Mesenchymal stem cell (in vitro differentiated cells and primary cell): ENCODE measurements around the gene WNT4.
A peak's percentile ranks its signal among the peaks of the same experiment; 100 is the strongest.

Experiments
- DNase-seq: peaks from one replicate; pipeline ENCODE4 v3.0.0-alpha.2; 2013
- H2AFZ ChIP-seq: one replicate; pipeline ENCODE4 v1.6.1; 2013; ENCODE audit warnings: low read depth, mild to moderate bottlenecking, control low read depth, inconsistent platforms, low read length, moderate library complexity
- H2AK5ac ChIP-seq: 2 replicates; pipeline ENCODE4 v1.6.1; 2013; ENCODE audit warnings: low read length, moderate library complexity, mild to moderate bottlenecking, inconsistent platforms; ENCODE audit not compliant: severe bottlenecking
- H2BK120ac ChIP-seq: one replicate; pipeline ENCODE4 v1.6.1; 2013; ENCODE audit warnings: low read depth, mild to moderate bottlenecking, inconsistent platforms, low read length, moderate library complexity
- H2BK12ac ChIP-seq, 2 experiments: one replicate each; pipeline ENCODE4 v1.6.1; 2013; ENCODE audit warnings: inconsistent platforms in 2 of 2, low read length in 2 of 2, mild to moderate bottlenecking in 2 of 2, moderate library complexity in 2 of 2, control low read depth in 1 of 2
- H2BK15ac ChIP-seq: one replicate; pipeline ENCODE4 v1.6.1; 2013; ENCODE audit warnings: mild to moderate bottlenecking, low read depth, inconsistent platforms; ENCODE audit not compliant: poor library complexity, severe bottlenecking
- H2BK5ac ChIP-seq: 2 replicates; pipeline ENCODE4 v1.6.1; 2013; ENCODE audit warnings: low read depth, mild to moderate bottlenecking, low read length, control low read depth, inconsistent platforms; ENCODE audit not compliant: poor library complexity, severe bottlenecking
- H3K14ac ChIP-seq, 2 experiments: one replicate each; pipeline ENCODE4 v1.6.1; 2013; ENCODE audit warnings: inconsistent platforms in 2 of 2, low read length in 2 of 2, control low read depth in 1 of 2, mild to moderate bottlenecking in 1 of 2, moderate library complexity in 1 of 2
- H3K18ac ChIP-seq, 2 experiments: one replicate each; pipeline ENCODE4 v1.6.1; 2013; ENCODE audit warnings: inconsistent platforms in 2 of 2, low read length in 2 of 2, control low read depth in 1 of 2, low read depth in 1 of 2, mild to moderate bottlenecking in 1 of 2
- H3K23ac ChIP-seq, 2 experiments: one replicate each; pipeline ENCODE4 v1.6.1; 2013; ENCODE audit warnings: inconsistent platforms in 2 of 2, low read length in 2 of 2, mild to moderate bottlenecking in 2 of 2, moderate library complexity in 2 of 2, control low read depth in 1 of 2
- H3K27ac ChIP-seq: 2 replicates; pipeline ENCODE4 v1.5.1; 2013; ENCODE audit warnings: mild to moderate bottlenecking, moderate library complexity, low read length, control low read depth, inconsistent platforms; ENCODE audit not compliant: poor library complexity, severe bottlenecking
- H3K27me3 ChIP-seq, 2 experiments: 2 replicates each; pipeline versions ENCODE4 v1.6.1 to v1.7.0; 2013; ENCODE audit warnings: low read length in 2 of 2, mild to moderate bottlenecking in 2 of 2, moderate library complexity in 2 of 2, control low read depth in 1 of 2, inconsistent platforms in 1 of 2; ENCODE audit not compliant: control insufficient read depth in 1 of 2, insufficient read depth in 1 of 2
- H3K36me3 ChIP-seq, 2 experiments: 2 replicates each; pipeline versions ENCODE4 v1.6.1 to v1.7.0; 2013; ENCODE audit warnings: low read length in 2 of 2, control low read depth in 1 of 2, inconsistent platforms in 1 of 2, low read depth in 1 of 2, mild to moderate bottlenecking in 1 of 2; ENCODE audit not compliant: insufficient read depth in 2 of 2, control insufficient read depth in 1 of 2
- H3K4ac ChIP-seq, 2 experiments: one replicate each; pipeline ENCODE4 v1.6.1; 2013; ENCODE audit warnings: inconsistent platforms in 2 of 2, low read length in 2 of 2, mild to moderate bottlenecking in 2 of 2, moderate library complexity in 2 of 2, control low read depth in 1 of 2, low read depth in 1 of 2
- H3K4me1 ChIP-seq: 2 replicates; pipeline ENCODE4 v1.6.1; 2013; ENCODE audit warnings: low read depth, low read length, control low read depth; ENCODE audit not compliant: control insufficient read depth, insufficient read depth
- H3K4me2 ChIP-seq: 2 replicates; pipeline ENCODE4 v1.6.1; 2013; ENCODE audit warnings: low read length, mild to moderate bottlenecking, inconsistent platforms; ENCODE audit not compliant: poor library complexity, severe bottlenecking
- H3K4me3 ChIP-seq, 2 experiments: 2 replicates each; pipeline versions ENCODE4 v1.5.1 to v1.7.0; 2013; ENCODE audit warnings: low read length in 2 of 2, mild to moderate bottlenecking in 2 of 2, control low read depth in 1 of 2, low read depth in 1 of 2; ENCODE audit not compliant: insufficient read depth in 1 of 2
- H3K79me1 ChIP-seq: replicated peaks from 2 replicates; pipeline ENCODE4 v1.6.1; 2013; ENCODE audit warnings: mild to moderate bottlenecking, control low read depth, low read length, inconsistent platforms; ENCODE audit not compliant: poor library complexity, severe bottlenecking
- H3K9ac ChIP-seq: 2 replicates; pipeline ENCODE4 v1.7.0; 2013; ENCODE audit warnings: mild to moderate bottlenecking, low read length, moderate library complexity
- H3K9me3 ChIP-seq: 2 replicates; pipeline ENCODE4 v1.7.0; 2013; ENCODE audit warnings: mild to moderate bottlenecking, low read length; ENCODE audit not compliant: control insufficient read depth
- H4K8ac ChIP-seq: one replicate; pipeline ENCODE4 v1.6.1; 2013; ENCODE audit warnings: inconsistent platforms, mild to moderate bottlenecking, low read length, moderate library complexity
- H4K91ac ChIP-seq: one replicate; pipeline ENCODE4 v1.6.1; 2013; ENCODE audit warnings: mild to moderate bottlenecking, low read length, inconsistent platforms
- WGBS: methylation state at CpG from one replicate; pipeline ENCODE4 v1.1.7; 2013; ENCODE audit warnings: mixed read lengths; 5-methylcytosine and 5-hydroxymethylcytosine counted together

Gene WNT4

GRCh38 chr1:22089134-22089571 is 53.7 kb downstream of the WNT4 start:
- H3K4me3 ChIP-seq: no peak overlapping the region
- H2AK5ac ChIP-seq: no peak overlapping the region
- H4K91ac ChIP-seq: no peak overlapping the region
- no peaks in the 10 kb centered on the region for H3K79me1 ChIP-seq
- H3K27me3 ChIP-seq: no peaks in the 10 kb centered on the region
- no peak overlapping the region for H4K8ac ChIP-seq
- no peaks in the 10 kb centered on the region for H3K9me3 ChIP-seq
- peak overlapping the region; percentile 23 for H3K9ac ChIP-seq
- H3K23ac ChIP-seq: peak overlapping the region in 1 of 2 experiments; percentile 83
- peaks cover 4% of the 10 kb centered on the region for H3K4me1 ChIP-seq
- H3K36me3 ChIP-seq: peaks cover 2 to 83% of the 10 kb centered on the region in 2 experiments
- no peak overlapping the region for H3K4ac ChIP-seq
- H3K4me2 ChIP-seq: no peak overlapping the region
- no peak overlapping the region for H3K18ac ChIP-seq
- H3K27ac ChIP-seq: no peak overlapping the region
- no peak overlapping the region for H2BK120ac ChIP-seq
- H2BK15ac ChIP-seq: no peak overlapping the region
- H3K14ac ChIP-seq: no peak overlapping the region
- H2BK5ac ChIP-seq: no peak overlapping the region
- H2AFZ ChIP-seq: no peak overlapping the region
- no peak overlapping the region for H2BK12ac ChIP-seq
- DNase-seq: no peak
- 78% methylated on average over 1 of the region's 3 CpGs for WGBS

GRCh38 chr1:22088331-22088730 is 54.6 kb downstream of the WNT4 start:
- H3K27ac ChIP-seq: no peak overlapping the region
- peaks cover 2 to 84% of the 10 kb centered on the region in 2 experiments for H3K36me3 ChIP-seq
- H3K4ac ChIP-seq: no peak overlapping the region
- H3K23ac ChIP-seq: no peak overlapping the region
- no peak overlapping the region for H3K4me3 ChIP-seq
- DNase-seq: no peak
- H3K9ac ChIP-seq: no peak overlapping the region
- no peak overlapping the region for H3K18ac ChIP-seq
- H3K14ac ChIP-seq: no peak overlapping the region
- no peak overlapping the region for H2BK120ac ChIP-seq
- WGBS: 87% methylated on average over 1 of the region's 2 CpGs
- H4K91ac ChIP-seq: no peak overlapping the region
- no peak overlapping the region for H2BK12ac ChIP-seq
- no peak overlapping the region for H2BK15ac ChIP-seq
- no peaks in the 10 kb centered on the region for H3K9me3 ChIP-seq
- H3K79me1 ChIP-seq: no peaks in the 10 kb centered on the region
- H3K27me3 ChIP-seq: no peaks in the 10 kb centered on the region
- peaks cover 4% of the 10 kb centered on the region for H3K4me1 ChIP-seq
- no peak overlapping the region for H2BK5ac ChIP-seq
- H2AFZ ChIP-seq: no peak overlapping the region
- no peak overlapping the region for H3K4me2 ChIP-seq
- no peak overlapping the region for H4K8ac ChIP-seq
- no peak overlapping the region for H2AK5ac ChIP-seq

- no peak overlapping the region for H3K4me3 ChIP-seq
- H2AFZ ChIP-seq: no peak overlapping the region
- no peak overlapping the region for H2BK120ac ChIP-seq
- no peak overlapping the region for H2BK5ac ChIP-seq
- DNase-seq: no peak
- 100% methylated on average over 1 of the region's 2 CpGs for WGBS
- H2BK12ac ChIP-seq: no peak overlapping the region
- no peaks in the 10 kb centered on the region for H3K9me3 ChIP-seq
- no peak overlapping the region for H3K18ac ChIP-seq
- no peak overlapping the region for H3K9ac ChIP-seq
- peaks cover 7% of the 10 kb centered on the region for H3K4me1 ChIP-seq
- H2BK15ac ChIP-seq: no peak overlapping the region
- H3K27ac ChIP-seq: no peak overlapping the region
- no peak overlapping the region for H2AK5ac ChIP-seq
- no peaks in the 10 kb centered on the region for H3K27me3 ChIP-seq
- no peak overlapping the region for H3K4ac ChIP-seq
- H3K36me3 ChIP-seq: peaks cover 15 to 63% of the 10 kb centered on the region in 2 experiments
- H3K23ac ChIP-seq: no peak overlapping the region
- H4K91ac ChIP-seq: no peak overlapping the region
- no peak overlapping the region for H4K8ac ChIP-seq
- no peaks in the 10 kb centered on the region for H3K79me1 ChIP-seq
- no peak overlapping the region for H3K14ac ChIP-seq
- H3K4me2 ChIP-seq: no peak overlapping the region
Observed at GRCh38 chr1:22080191-22080590, 62.7 kb downstream of the WNT4 start.

GRCh38 chr1:22078133-22078532 is 64.8 kb downstream of the WNT4 start:
- no peaks in the 10 kb centered on the region for H3K27me3 ChIP-seq
- no peak overlapping the region for H3K27ac ChIP-seq
- no peak overlapping the region for H4K91ac ChIP-seq
- H2AFZ ChIP-seq: no peak overlapping the region
- H3K4me1 ChIP-seq: peaks cover 7% of the 10 kb centered on the region
- H3K9ac ChIP-seq: peak overlapping the region; percentile 35
- DNase-seq: no peak
- H3K4ac ChIP-seq: no peak overlapping the region
- no peak overlapping the region for H3K23ac ChIP-seq
- no peak overlapping the region for H2AK5ac ChIP-seq
- no peaks in the 10 kb centered on the region for H3K9me3 ChIP-seq
- no peak overlapping the region for H2BK120ac ChIP-seq
- H3K14ac ChIP-seq: no peak overlapping the region
- no peak overlapping the region for H2BK15ac ChIP-seq
- H3K4me3 ChIP-seq: no peak overlapping the region
- H2BK5ac ChIP-seq: no peak overlapping the region
- H2BK12ac ChIP-seq: no peak overlapping the region
- no peak overlapping the region for H4K8ac ChIP-seq
- H3K79me1 ChIP-seq: no peaks in the 10 kb centered on the region
- no peak overlapping the region for H3K18ac ChIP-seq
- H3K36me3 ChIP-seq: peaks cover 18 to 55% of the 10 kb centered on the region in 2 experiments
- no peak overlapping the region for H3K4me2 ChIP-seq
- WGBS: no CpG with 5 or more reads among the region's 2 CpGs
